H1 (cell line): ENCODE results near the gene SH3TC2. TPM values are rescaled to one million over a fixed set of nuclear protein-coding genes. Genes with fewer than 3 reads are reported as not detected.

Source experiments
- KDM5A ChIP-seq: fragments of 200-600 bp; IDR thresholded peaks from 2 replicates; pipeline ENCODE4 v1.7.1; 2012; ENCODE audit warnings: mild to moderate bottlenecking, low read length, inconsistent platforms, mixed read lengths
- TAF7 ChIP-seq: optimal IDR thresholded peaks from 2 replicates; pipeline ENCODE3; 2011; ENCODE audit warnings: low read depth, mild to moderate bottlenecking, inconsistent platforms, low read length, moderate library complexity, borderline replicate concordance
- polyA plus RNA-seq, 7 experiments: library from polyadenylated mRNA; depleted of rRNA in 3 of 7; stranded (reverse) in 5 of 7; unstranded in 2 of 7; fragments of >200 nt in 5 of 7; fragments of 200-250 nt in 2 of 7; gene quantifications; 1 replicate in 5 of 7; 2 replicates in 1 of 7; 4 replicates in 1 of 7; pipeline versions ENCODE4 v1.2.1 to v1.2.3, GENCODE V29; 2011 to 2013; ENCODE audit warnings: missing spikeins in 2 of 7, mixed read lengths in 2 of 7
- total RNA-seq: library from RNA; stranded (reverse); fragmentation: NEBNext Ultra II Directional; extraction: Animal tissue kit (Norgen Biotek cat#: 25700); gene quantifications from 2 replicates; pipeline ENCODE4 v1.2.1, GENCODE V29; 2021

SH3TC2 gene
- total and polyA plus RNA-seq, 2 of the 8 experiments (the other 6 are each of a cell fraction or from before 2014, with no cell fraction given), result 0.11 to 0.80 TPM

DNA sequence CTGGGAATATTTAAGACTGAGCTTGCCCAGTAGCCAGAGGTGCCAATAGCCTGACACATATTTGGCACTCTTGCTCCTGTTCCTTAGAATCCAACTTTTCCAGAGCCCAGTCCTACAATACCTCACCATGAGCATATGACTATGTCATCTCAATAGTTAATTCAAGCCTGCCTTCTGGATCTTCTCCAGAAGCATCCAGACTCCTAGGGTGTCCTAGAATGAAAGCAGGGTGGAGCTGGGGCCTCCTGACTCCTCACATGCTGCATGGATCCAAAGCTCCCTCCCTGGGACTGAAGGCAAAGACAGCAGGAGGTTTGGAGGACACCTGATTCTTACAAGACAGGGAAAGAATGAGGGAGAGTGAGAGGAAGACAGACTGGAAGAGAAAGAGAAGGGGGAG lies 37.9 kb downstream of the SH3TC2 start (continued):
- no peak for TF ChIP-seq TAF7
- TF ChIP-seq KDM5A, result no peak
